Measurements from ENCODE around the gene UGT1A9.
"Not testable (repeated sequence)": the region's sequence is repeated elsewhere in the genome, so short reads cannot be mapped to it uniquely, and the experiment has no call there.

- not testable (repeated sequence) for TF ChIP-seq CTCF (conservative IDR thresholded peaks at IDR 0.05); EZH2 (IDR thresholded peaks at IDR 0.05; ENCODE audit: low read depth)
These were observed 25.7 kb upstream of the UGT1A9 start for GRCh38 chr2:233646033-233646432.

All from PC-9 (cell line).